ENCODE data around the gene PLD4. TPM values are rescaled to one million over a fixed set of nuclear protein-coding genes. Genes with fewer than 3 reads are reported as not detected.
"Not testable (repeated sequence)": the region's sequence is repeated elsewhere in the genome, so short reads cannot be mapped to it uniquely, and the experiment has no call there.

The PLD4 gene
- total RNA-seq, 1 donor from 2014 or later, result 7.7 TPM

- no peak for DNase-seq
Observed at GRCh38 chr14:104885973-104886689, 38.5 kb upstream of the PLD4 start.

- DNase-seq, result no peak
Observed at GRCh38 chr14:104886690-104887622, 37.7 kb upstream of the PLD4 start.

GRCh38 chr14:104887623-104888488 is 36.8 kb upstream of the PLD4 start:
- no peak for DNase-seq

GRCh38 chr14:104888489-104889374 is 35.9 kb upstream of the PLD4 start:
- DNase-seq, result no peak

GRCh38 chr14:104889375-104889757 is 35.3 kb upstream of the PLD4 start:
- DNase-seq, result no peak

GRCh38 chr14:104890292-104890691 is 34.4 kb upstream of the PLD4 start:
- DNase-seq, result not testable (repeated sequence)

GRCh38 chr14:104891121-104891551 is 33.5 kb upstream of the PLD4 start:
- DNase-seq, result no peak

GRCh38 chr14:104891664-104892530 is 32.8 kb upstream of the PLD4 start:
- DNase-seq, result no peak

GRCh38 chr14:104892531-104893434 is 31.9 kb upstream of the PLD4 start:
- DNase-seq, result no peak

GRCh38 chr14:104893435-104894207 is 31.1 kb upstream of the PLD4 start:
- DNase-seq, result no peak

GRCh38 chr14:104894331-104895206 is 30.1 kb upstream of the PLD4 start:
- no peak for DNase-seq

- no peak for DNase-seq
Observed at GRCh38 chr14:104895207-104895785, 29.4 kb upstream of the PLD4 start.

GRCh38 chr14:104895786-104896661 is 28.7 kb upstream of the PLD4 start:
- peak; percentile 62 for DNase-seq

- DNase-seq, result no peak
Observed at GRCh38 chr14:104897330-104898194, 27.1 kb upstream of the PLD4 start.

- DNase-seq, result no peak
Observed at GRCh38 chr14:104898195-104898558, 26.5 kb upstream of the PLD4 start.

Data from tongue (tissue), 2 donors.